ENCODE results near the gene NAIP. TPM values are rescaled to one million over a fixed set of nuclear protein-coding genes. Genes with fewer than 3 reads are reported as not detected.
"Not testable (repeated sequence)": the region's sequence is repeated elsewhere in the genome, so short reads cannot be mapped to it uniquely, and the experiment has no call there.

Gene NAIP, protein sequence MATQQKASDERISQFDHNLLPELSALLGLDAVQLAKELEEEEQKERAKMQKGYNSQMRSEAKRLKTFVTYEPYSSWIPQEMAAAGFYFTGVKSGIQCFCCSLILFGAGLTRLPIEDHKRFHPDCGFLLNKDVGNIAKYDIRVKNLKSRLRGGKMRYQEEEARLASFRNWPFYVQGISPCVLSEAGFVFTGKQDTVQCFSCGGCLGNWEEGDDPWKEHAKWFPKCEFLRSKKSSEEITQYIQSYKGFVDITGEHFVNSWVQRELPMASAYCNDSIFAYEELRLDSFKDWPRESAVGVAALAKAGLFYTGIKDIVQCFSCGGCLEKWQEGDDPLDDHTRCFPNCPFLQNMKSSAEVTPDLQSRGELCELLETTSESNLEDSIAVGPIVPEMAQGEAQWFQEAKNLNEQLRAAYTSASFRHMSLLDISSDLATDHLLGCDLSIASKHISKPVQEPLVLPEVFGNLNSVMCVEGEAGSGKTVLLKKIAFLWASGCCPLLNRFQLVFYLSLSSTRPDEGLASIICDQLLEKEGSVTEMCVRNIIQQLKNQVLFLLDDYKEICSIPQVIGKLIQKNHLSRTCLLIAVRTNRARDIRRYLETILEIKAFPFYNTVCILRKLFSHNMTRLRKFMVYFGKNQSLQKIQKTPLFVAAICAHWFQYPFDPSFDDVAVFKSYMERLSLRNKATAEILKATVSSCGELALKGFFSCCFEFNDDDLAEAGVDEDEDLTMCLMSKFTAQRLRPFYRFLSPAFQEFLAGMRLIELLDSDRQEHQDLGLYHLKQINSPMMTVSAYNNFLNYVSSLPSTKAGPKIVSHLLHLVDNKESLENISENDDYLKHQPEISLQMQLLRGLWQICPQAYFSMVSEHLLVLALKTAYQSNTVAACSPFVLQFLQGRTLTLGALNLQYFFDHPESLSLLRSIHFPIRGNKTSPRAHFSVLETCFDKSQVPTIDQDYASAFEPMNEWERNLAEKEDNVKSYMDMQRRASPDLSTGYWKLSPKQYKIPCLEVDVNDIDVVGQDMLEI (N-terminal part only)
- total RNA-seq (2022) (4.0 and 4.1 TPM in 2 replicates), Bru-seq, nascent RNA (percentile 18 among the genes with signal in this experiment), BruChase-seq, experiment 1, labeled RNA remaining after a 6-hour chase (percentile 27 among the genes with signal in this experiment), BruChase-seq, experiment 2, labeled RNA remaining after a 2-hour chase (percentile 25 among the genes with signal in this experiment)
- long read RNA-seq, partial matches to known transcripts: 0 of 2 reads
- long read RNA-seq, other reads (novel, unspliced or antisense): 2 of 2 reads

DNA sequence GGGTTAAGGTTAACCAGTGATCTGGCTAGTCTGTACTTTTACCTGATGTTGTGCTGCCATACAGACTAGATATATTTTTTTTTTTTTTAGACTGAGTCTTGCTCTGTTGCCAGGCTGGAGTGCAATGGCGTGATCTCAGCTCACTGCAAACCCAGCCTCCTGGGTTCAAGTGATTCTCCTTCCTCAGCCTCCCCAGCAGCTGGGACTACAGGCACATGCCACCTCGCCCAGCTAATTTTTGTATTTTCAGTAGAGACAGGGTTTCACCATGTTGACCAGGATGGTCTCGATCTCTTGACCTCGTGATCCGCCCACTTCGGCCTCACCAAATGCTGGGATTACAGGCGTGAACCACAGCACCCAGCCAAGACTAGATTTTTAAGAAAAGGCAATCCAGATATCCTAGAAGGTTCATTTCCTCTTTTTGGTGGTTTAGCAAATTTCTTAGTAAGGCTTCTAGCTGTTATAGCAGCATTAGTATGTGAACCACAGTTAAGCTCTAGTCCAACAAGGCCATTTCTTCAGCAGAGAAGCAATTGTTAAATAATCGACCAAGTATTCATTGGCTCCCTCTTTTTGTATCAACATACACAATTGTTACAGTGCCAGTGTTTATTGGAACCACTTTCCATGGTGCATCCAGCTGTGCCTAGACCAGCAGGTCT is at the start of gene NAIP:
TSS of gene NAIP (minus strand) at position 51 of the 665 bp plus-strand sequence. CDS start 12,424 bp downstream, outside the sequence.
- H3K27me3 Mint-ChIP-seq (ENCODE audit: insufficient read depth, unreplicated experiment); BruUV-seq (replicated peaks); H3K4me3 Mint-ChIP-seq (ENCODE audit: unreplicated experiment); CTCF ChIA-PET; H3K4me1 Mint-ChIP-seq (ENCODE audit: insufficient read depth, unreplicated experiment); H3K9me3 Mint-ChIP-seq (ENCODE audit: unreplicated experiment); POLR2A ChIA-PET; H3K36me3 Mint-ChIP-seq (ENCODE audit: insufficient read depth, unreplicated experiment); intact Hi-C loops (cut with micrococcal nuclease); H3K27ac Mint-ChIP-seq (ENCODE audit: low read depth, unreplicated experiment); DNase-seq (ENCODE audit: unreplicated experiment): not testable (repeated sequence)

DNA sequence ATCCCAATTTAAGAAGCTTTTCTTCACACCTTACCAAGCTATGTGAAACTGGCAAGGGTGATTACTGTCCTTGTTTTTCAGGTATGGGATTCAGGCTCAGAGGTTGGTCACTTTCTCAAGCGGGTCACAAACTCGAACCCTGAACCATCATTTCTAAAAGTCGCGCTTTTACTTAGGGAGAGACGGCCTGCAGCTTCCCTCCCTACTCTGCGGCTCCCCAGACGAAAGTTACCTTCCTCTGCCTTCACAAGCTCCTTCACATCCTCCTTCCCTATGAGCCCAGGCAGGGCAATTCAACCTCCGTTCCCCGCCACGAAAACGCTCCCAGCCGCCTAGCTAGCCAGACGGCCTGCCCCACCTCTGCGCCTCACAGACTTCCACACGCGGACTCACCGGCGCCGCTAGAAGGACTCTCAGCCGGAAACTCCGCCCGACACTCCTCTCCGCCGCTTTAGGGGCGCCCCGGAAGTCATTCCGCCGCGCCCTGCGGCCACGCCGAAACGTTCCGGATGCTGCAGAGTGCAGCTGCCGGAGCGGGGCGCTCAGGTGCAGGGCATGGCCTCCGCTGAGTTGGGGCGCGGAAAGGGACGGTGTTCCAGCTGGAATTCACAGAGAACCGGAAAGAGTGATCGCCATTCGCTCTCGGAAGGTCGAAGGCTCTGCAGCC is 42.3 kb upstream of the NAIP start, which contains the start of gene GTF2H2:
TSS of gene GTF2H2 (minus strand) at position 415 of the 667 bp plus-strand sequence. CDS start 4,913 bp downstream, outside the sequence.
- H3K4me3 Mint-ChIP-seq (ENCODE audit: unreplicated experiment); intact Hi-C loops (cut with micrococcal nuclease); H3K9me3 Mint-ChIP-seq (ENCODE audit: unreplicated experiment); H3K27ac Mint-ChIP-seq (ENCODE audit: low read depth, unreplicated experiment); DNase-seq (ENCODE audit: unreplicated experiment); BruUV-seq (replicated peaks); H3K27me3 Mint-ChIP-seq (ENCODE audit: insufficient read depth, unreplicated experiment); H3K4me1 Mint-ChIP-seq (ENCODE audit: insufficient read depth, unreplicated experiment); H3K36me3 Mint-ChIP-seq (ENCODE audit: insufficient read depth, unreplicated experiment); CTCF ChIA-PET; POLR2A ChIA-PET: not testable (repeated sequence)

DNA sequence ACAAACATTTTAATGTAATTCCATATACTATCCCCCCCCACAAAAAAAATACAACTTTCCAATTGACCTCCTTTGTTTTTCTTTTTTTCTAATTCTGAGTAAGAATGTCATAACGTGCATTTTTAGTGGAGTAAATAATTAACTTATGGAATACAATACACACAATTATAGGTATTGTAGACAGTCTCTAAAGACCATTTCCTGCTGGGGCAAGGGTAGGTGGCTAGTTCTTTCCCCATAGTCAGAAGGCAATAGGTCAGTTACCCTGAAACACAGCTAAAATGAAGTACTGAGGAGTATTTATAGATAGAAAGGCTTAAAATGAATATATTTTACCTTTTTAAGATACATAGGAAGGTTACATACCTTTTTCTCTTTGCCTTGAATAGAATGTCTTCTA is 36.2 kb upstream of the NAIP start:
- intact Hi-C loops (cut with micrococcal nuclease); DNase-seq (ENCODE audit: unreplicated experiment); POLR2A ChIA-PET; BruUV-seq (replicated peaks); H3K9me3 Mint-ChIP-seq (ENCODE audit: unreplicated experiment); H3K4me1 Mint-ChIP-seq (ENCODE audit: insufficient read depth, unreplicated experiment); H3K27ac Mint-ChIP-seq (ENCODE audit: low read depth, unreplicated experiment); H3K4me3 Mint-ChIP-seq (ENCODE audit: unreplicated experiment); H3K36me3 Mint-ChIP-seq (ENCODE audit: insufficient read depth, unreplicated experiment); CTCF ChIA-PET; H3K27me3 Mint-ChIP-seq (ENCODE audit: insufficient read depth, unreplicated experiment): not testable (repeated sequence)

DNA sequence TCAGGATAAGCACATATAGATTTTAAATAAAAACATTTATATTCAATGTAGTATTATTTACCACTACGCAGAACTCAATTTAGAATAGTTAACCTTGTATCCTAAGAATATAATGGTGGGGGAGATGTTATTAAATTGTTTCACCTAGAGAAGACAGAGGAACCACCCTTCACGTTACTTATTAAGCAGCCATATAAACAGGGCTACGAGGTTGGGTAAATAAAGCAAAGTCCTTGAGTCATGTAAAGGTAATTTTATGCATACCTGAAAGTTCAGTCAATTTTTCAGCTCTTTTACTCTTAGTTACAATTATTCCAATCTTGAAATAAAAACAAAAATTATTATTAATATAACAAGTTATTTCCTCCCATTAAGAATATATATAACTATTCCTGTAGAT is 34.3 kb upstream of the NAIP start:
- H3K36me3 Mint-ChIP-seq (ENCODE audit: insufficient read depth, unreplicated experiment); H3K4me3 Mint-ChIP-seq (ENCODE audit: unreplicated experiment); H3K27me3 Mint-ChIP-seq (ENCODE audit: insufficient read depth, unreplicated experiment); H3K4me1 Mint-ChIP-seq (ENCODE audit: insufficient read depth, unreplicated experiment); intact Hi-C loops (cut with micrococcal nuclease); BruUV-seq (replicated peaks); POLR2A ChIA-PET; DNase-seq (ENCODE audit: unreplicated experiment); H3K27ac Mint-ChIP-seq (ENCODE audit: low read depth, unreplicated experiment); CTCF ChIA-PET; H3K9me3 Mint-ChIP-seq (ENCODE audit: unreplicated experiment): not testable (repeated sequence)

DNA sequence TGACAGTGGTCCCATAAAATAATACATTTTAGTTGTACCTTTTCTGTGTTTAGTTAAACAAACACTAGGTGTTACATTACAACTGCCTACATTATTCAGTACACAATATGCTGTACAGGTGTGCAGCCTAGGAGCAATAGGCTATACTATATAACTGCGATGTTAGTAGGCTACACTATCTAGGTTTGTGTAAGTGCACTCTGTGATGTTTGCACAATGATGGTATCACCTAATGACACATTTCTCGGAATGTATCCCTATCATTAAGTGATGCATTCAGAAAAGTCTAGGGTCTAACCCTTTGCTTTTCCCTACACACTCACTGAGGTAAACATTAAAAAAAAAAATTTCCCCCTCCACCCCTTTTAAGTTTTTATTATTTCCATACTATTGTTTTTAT is 19.7 kb upstream of the NAIP start:
- H3K9me3 Mint-ChIP-seq (ENCODE audit: unreplicated experiment); DNase-seq (ENCODE audit: unreplicated experiment); BruUV-seq (replicated peaks); POLR2A ChIA-PET; intact Hi-C loops (cut with micrococcal nuclease); H3K4me3 Mint-ChIP-seq (ENCODE audit: unreplicated experiment); H3K4me1 Mint-ChIP-seq (ENCODE audit: insufficient read depth, unreplicated experiment); CTCF ChIA-PET; H3K27me3 Mint-ChIP-seq (ENCODE audit: insufficient read depth, unreplicated experiment); H3K36me3 Mint-ChIP-seq (ENCODE audit: insufficient read depth, unreplicated experiment); H3K27ac Mint-ChIP-seq (ENCODE audit: low read depth, unreplicated experiment): not testable (repeated sequence)

DNA sequence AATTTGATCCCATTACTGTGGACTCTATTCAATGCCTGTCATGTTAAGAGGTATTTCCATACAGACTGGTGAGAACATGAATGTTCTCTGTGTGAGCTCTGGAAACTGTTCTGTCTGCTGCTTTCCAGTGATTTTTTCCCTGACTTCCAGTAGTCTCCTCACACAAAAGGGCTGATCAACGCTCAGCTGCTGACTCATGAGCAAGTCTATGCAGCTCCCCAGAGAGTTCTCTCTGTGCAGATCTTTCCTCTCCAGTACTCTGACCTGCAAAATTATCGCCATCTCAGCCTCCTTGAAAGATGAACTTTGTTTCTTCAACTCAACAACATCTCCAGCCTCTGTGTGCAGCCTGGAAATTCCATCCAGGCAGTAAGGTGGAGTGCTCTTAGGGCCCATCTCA is 19.0 kb upstream of the NAIP start:
- H3K4me1 Mint-ChIP-seq (ENCODE audit: insufficient read depth, unreplicated experiment); H3K4me3 Mint-ChIP-seq (ENCODE audit: unreplicated experiment); POLR2A ChIA-PET; CTCF ChIA-PET; intact Hi-C loops (cut with micrococcal nuclease); H3K9me3 Mint-ChIP-seq (ENCODE audit: unreplicated experiment); DNase-seq (ENCODE audit: unreplicated experiment); H3K36me3 Mint-ChIP-seq (ENCODE audit: insufficient read depth, unreplicated experiment); H3K27me3 Mint-ChIP-seq (ENCODE audit: insufficient read depth, unreplicated experiment); BruUV-seq (replicated peaks); H3K27ac Mint-ChIP-seq (ENCODE audit: low read depth, unreplicated experiment): not testable (repeated sequence)

DNA sequence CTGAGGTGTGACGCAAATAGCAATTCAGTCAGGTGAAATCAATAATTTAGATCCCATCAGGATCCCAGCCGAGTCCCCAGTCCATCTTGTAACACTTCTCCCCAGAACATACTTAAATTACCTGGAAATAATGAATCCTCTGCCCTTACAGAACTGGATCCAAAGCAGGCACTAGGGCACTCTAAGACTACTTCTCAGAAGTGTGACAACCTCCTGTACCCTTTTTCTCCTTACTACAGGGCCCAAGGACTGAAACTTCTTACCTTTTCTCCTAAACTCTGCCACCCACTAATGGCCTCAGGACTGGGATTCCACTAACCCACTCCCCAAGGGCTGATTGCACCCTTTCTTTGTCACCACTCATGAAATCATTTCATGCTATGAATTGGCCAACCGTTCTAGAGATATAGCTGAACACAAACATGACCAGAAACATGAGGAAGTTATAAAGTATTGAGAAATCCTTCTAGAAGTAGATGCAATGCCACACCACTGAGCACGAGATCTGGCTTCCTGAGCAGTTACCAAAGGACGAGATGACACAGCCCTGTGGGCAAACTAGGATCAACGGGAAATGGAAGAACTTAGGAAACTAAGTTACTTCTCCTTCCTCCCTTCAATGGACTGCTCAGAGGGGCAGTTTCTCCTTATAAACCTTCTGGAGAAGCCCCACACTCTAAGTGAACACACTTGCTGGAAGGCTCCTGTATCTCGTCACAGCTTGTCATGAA is 6.1 kb upstream of the NAIP start:
- H3K4me1 Mint-ChIP-seq (ENCODE audit: insufficient read depth, unreplicated experiment); H3K4me3 Mint-ChIP-seq (ENCODE audit: unreplicated experiment); intact Hi-C loops (cut with micrococcal nuclease); H3K27me3 Mint-ChIP-seq (ENCODE audit: insufficient read depth, unreplicated experiment); H3K27ac Mint-ChIP-seq (ENCODE audit: low read depth, unreplicated experiment); BruUV-seq (replicated peaks); H3K9me3 Mint-ChIP-seq (ENCODE audit: unreplicated experiment); CTCF ChIA-PET; POLR2A ChIA-PET; DNase-seq (ENCODE audit: unreplicated experiment); H3K36me3 Mint-ChIP-seq (ENCODE audit: insufficient read depth, unreplicated experiment): not testable (repeated sequence)

DNA sequence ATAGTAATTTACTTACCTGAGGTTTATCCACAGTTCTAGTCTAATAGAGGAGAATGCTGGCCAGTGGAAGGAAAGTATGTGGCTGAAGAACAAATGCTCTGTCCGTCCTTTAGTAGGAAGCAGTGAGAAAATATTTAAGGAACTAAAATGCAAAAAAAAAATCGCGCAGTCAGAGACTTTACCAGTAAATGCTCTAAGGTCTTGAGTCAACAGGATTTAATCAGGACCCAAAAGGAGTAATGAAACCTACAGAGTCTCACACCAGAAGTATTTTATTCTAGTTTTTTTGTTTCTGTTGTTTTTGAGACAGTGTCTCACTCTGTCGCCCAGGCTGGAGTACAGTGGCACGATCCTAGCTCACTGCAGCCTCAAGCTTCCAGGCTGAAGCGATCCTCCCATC is 4.5 kb downstream of the NAIP start:
- intact Hi-C loops (cut with micrococcal nuclease); H3K27me3 Mint-ChIP-seq (ENCODE audit: insufficient read depth, unreplicated experiment); CTCF ChIA-PET; H3K9me3 Mint-ChIP-seq (ENCODE audit: unreplicated experiment); POLR2A ChIA-PET; DNase-seq (ENCODE audit: unreplicated experiment); BruUV-seq (replicated peaks); H3K27ac Mint-ChIP-seq (ENCODE audit: low read depth, unreplicated experiment); H3K4me1 Mint-ChIP-seq (ENCODE audit: insufficient read depth, unreplicated experiment); H3K36me3 Mint-ChIP-seq (ENCODE audit: insufficient read depth, unreplicated experiment); H3K4me3 Mint-ChIP-seq (ENCODE audit: unreplicated experiment): not testable (repeated sequence)

Data from MCF 10A (cell line).